Activated naive CD4-positive, alpha-beta T cell treated with anti-CD3 and anti-CD28 coated beads, Interleukin-2, amount 50 U/mL, for 72 hours (primary cell): ENCODE results near the gene SYNGR4. TPM values are rescaled to one million over a fixed set of nuclear protein-coding genes. Genes with fewer than 3 reads are reported as not detected.

Source experiments
- ATAC-seq, 2 donors: fragments of 150-1000 bp; cut with Tn5 transposase; 2 replicates each; pipeline ENCODE4 v1.10.0; 2021; ENCODE audit warnings: mild to moderate bottlenecking in 2 of 2, moderate library complexity in 2 of 2
- DNase-seq, 2 donors: peaks; one replicate each; pipeline ENCODE4 v3.0.0; 2021 to 2022; ENCODE audit warnings: low spot score in 2 of 2
- H3K27ac Mint-ChIP-seq, 2 donors: one replicate each; pipeline ENCODE4 v1.8.0; 2022; ENCODE audit warnings: mild to moderate bottlenecking in 2 of 2, mixed read lengths in 2 of 2
- H3K36me3 Mint-ChIP-seq, 2 donors: one replicate each; pipeline ENCODE4 v1.8.0; 2022; ENCODE audit warnings: mixed read lengths in 2 of 2
- H3K9me3 Mint-ChIP-seq, 2 donors: one replicate each; pipeline ENCODE4 v1.8.0; 2022; ENCODE audit warnings: mixed read lengths in 2 of 2
- total RNA-seq, 2 donors: library from RNA; stranded (reverse); gene quantifications; one replicate each; pipeline ENCODE4 v1.2.3, GENCODE V29; 2022

The SYNGR4 gene
- total RNA-seq, 2 donors from 2014 or later = 0.41 TPM; not detected in 1

GRCh38 chr19:48419158-48419920 lies 55.2 kb downstream of the SYNGR4 start:
- H3K27ac Mint-ChIP-seq = peak overlapping the region; percentile 70 to 85
- ATAC-seq (peak; percentile 85 to 88), DNase-seq (peak; percentile 71 to 87)
- no peaks in the 10 kb centered on the region for H3K9me3 Mint-ChIP-seq
- H3K36me3 Mint-ChIP-seq = no peaks in the 10 kb centered on the region

- DNase-seq (no peak), ATAC-seq (no peak)
- Mint-ChIP-seq H3K27ac (no peak overlapping the region), H3K9me3 (no peaks in the 10 kb centered on the region), H3K36me3 (no peaks in the 10 kb centered on the region)
Measured at GRCh38 chr19:48421548-48421947, 57.4 kb downstream of the SYNGR4 start.

GRCh38 chr19:48424694-48425219 lies 60.6 kb downstream of the SYNGR4 start:
- H3K9me3 Mint-ChIP-seq = no peaks in the 10 kb centered on the region
- no peak overlapping the region for H3K27ac Mint-ChIP-seq
- DNase-seq = no peak
- peak in 1 of 2 donors; percentile 52 for ATAC-seq
- no peaks in the 10 kb centered on the region for H3K36me3 Mint-ChIP-seq

Other genes with a start within 250 kb of the SYNGR4 start
- gene LIG1, start 194.0 kb upstream of the SYNGR4 start, total RNA-seq = 100 to 1,000 TPM; 180 to 231 TPM
- gene ZSWIM9, start 193.7 kb upstream of the SYNGR4 start, total RNA-seq = 10 to 100 TPM in 1 of 2 donors, 1 to 10 TPM in 1; 9.0 to 10.2 TPM
- 100 to 1,000 TPM in 1 of 2 donors, 10 to 100 TPM in 1; 99.5 to 147 TPM for gene CARD8, start 108.5 kb upstream of the SYNGR4 start, total RNA-seq
- under 1 TPM in 1 of 2 donors, not detected in 1; 0.31 TPM for gene ZNF114, start 94.3 kb upstream of the SYNGR4 start, total RNA-seq
- 100 to 1,000 TPM in 1 of 2 donors, 10 to 100 TPM in 1; 55.4 to 211 TPM for gene EMP3, start 38.8 kb upstream of the SYNGR4 start, total RNA-seq
- 10 to 100 TPM; 24.1 to 48.1 TPM for gene TMEM143, start 427 bp upstream of the SYNGR4 start, total RNA-seq
- 100 to 1,000 TPM in 1 of 2 donors, 10 to 100 TPM in 1; 91.1 to 108 TPM for gene KDELR1, start 27.2 kb downstream of the SYNGR4 start, total RNA-seq
- under 1 TPM; 0.23 to 0.45 TPM for gene GRIN2D, start 29.3 kb downstream of the SYNGR4 start, total RNA-seq
- 10 to 100 TPM; 32.8 to 46.3 TPM for gene GRWD1, start 81.6 kb downstream of the SYNGR4 start, total RNA-seq
- gene KCNJ14, start 91.2 kb downstream of the SYNGR4 start, total RNA-seq = 1 to 10 TPM; 2.1 to 2.3 TPM
- 10 to 100 TPM; 32.4 to 64.1 TPM for gene CYTH2, start 105.0 kb downstream of the SYNGR4 start, total RNA-seq
- 1 to 10 TPM; 2.9 to 9.5 TPM for gene LMTK3, start 147.5 kb downstream of the SYNGR4 start, total RNA-seq
- gene SULT2B1, start 187.8 kb downstream of the SYNGR4 start, total RNA-seq = not detected
- gene SPACA4, start 242.4 kb downstream of the SYNGR4 start, total RNA-seq = not detected